Measurements from ENCODE around the gene CCIN.

CCIN gene

DNA sequence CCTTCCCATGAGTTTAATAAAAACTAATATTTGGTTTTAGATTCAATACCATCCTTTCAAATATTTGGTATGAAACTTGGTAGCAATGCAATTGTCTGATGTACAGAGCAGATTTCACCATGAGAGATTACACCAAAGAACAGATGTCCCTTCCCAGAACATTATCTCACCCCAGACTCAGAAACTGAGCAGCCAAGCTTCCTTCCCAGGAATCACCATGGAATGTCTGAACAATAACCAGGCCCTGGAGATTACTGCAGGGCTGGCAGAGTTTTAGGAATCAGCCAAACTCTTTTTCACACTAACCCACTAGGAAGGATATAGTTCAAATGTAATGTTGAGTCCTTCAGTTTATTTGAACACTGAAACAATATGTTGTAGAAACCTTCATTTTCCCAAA is 45.4 kb downstream of the CCIN start:
- Histone ChIP-seq H3K36me3 (ENCODE audit: control insufficient read depth in 5 of 5, insufficient read depth in 5 of 5, low read length in 5 of 5) (peaks cover 10 to 72% (median 57%) of the 10 kb centered on the region in 5 donors), H3K4me1 (ENCODE audit: control insufficient read depth in 5 of 5, insufficient read depth in 5 of 5, low read length in 5 of 5) (peaks cover 3 to 68% (median 57%) of the 10 kb centered on the region in 5 donors), H3K27ac (ENCODE audit: low read depth, low read length) (peak overlapping the region; percentile 69), H3K9ac (ENCODE audit: low read length in 5 of 5) (no peak overlapping the region), H3K4me3 (ENCODE audit: low read depth in 1 of 5, low read length in 5 of 5) (no peak overlapping the region), H3K27me3 (ENCODE audit: control insufficient read depth in 5 of 5, insufficient read depth in 4 of 5, low read length in 5 of 5) (no peaks in the 10 kb centered on the region), H3K9me3 (ENCODE audit: control insufficient read depth in 5 of 5, low read length in 5 of 5) (no peaks in the 10 kb centered on the region)

GRCh38 chr9:36217256-36217968 is 48.2 kb downstream of the CCIN start:
- no peak overlapping the region for H3K4me3 ChIP-seq (ENCODE audit: low read depth in 1 of 5, low read length in 5 of 5)
- no peaks in the 10 kb centered on the region for H3K27me3 ChIP-seq (ENCODE audit: control insufficient read depth in 5 of 5, insufficient read depth in 4 of 5, low read length in 5 of 5)
- peaks cover 15 to 68% (median 58%) of the 10 kb centered on the region in 5 donors for H3K36me3 ChIP-seq (ENCODE audit: control insufficient read depth in 5 of 5, insufficient read depth in 5 of 5, low read length in 5 of 5)
- peaks cover 0 to 46% (median 35%) of the 10 kb centered on the region in 5 donors for H3K4me1 ChIP-seq (ENCODE audit: control insufficient read depth in 5 of 5, insufficient read depth in 5 of 5, low read length in 5 of 5)
- peaks cover 0 to 2% (median under 1%) of the 10 kb centered on the region in 5 donors for H3K9me3 ChIP-seq (ENCODE audit: control insufficient read depth in 5 of 5, low read length in 5 of 5)
- no peak overlapping the region for H3K9ac ChIP-seq (ENCODE audit: low read length in 5 of 5)
- H3K27ac ChIP-seq (ENCODE audit: low read depth, low read length) = no peak overlapping the region

DNA sequence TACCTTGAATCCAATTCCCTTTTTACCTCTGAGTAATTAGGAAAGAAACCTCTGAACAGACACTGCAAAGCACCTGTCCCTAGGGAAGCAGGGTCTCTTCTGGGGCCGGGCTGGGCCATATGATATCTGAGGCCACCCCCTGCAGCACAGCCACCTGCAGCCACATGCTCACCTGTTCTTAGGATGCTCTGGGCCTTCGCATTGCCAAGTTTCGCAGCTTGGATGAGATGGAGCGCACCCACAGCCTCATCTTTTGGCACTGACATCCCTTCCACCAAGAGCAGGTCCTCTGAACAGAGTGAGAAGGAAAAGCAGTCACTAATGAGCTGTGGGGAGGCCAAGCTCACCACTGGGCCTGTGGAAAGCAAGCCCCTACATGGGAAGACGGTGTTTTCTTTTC is 48.8 kb downstream of the CCIN start:
- no peak overlapping the region for H3K4me3 ChIP-seq (ENCODE audit: low read depth in 1 of 5, low read length in 5 of 5)
- peaks cover 15 to 68% (median 61%) of the 10 kb centered on the region in 5 donors for H3K36me3 ChIP-seq (ENCODE audit: control insufficient read depth in 5 of 5, insufficient read depth in 5 of 5, low read length in 5 of 5)
- no peaks in the 10 kb centered on the region for H3K27me3 ChIP-seq (ENCODE audit: control insufficient read depth in 5 of 5, insufficient read depth in 4 of 5, low read length in 5 of 5)
- H3K9ac ChIP-seq (ENCODE audit: low read length in 5 of 5) = no peak overlapping the region
- H3K4me1 ChIP-seq (ENCODE audit: control insufficient read depth in 5 of 5, insufficient read depth in 5 of 5, low read length in 5 of 5) = peaks cover 0 to 40% (median 30%) of the 10 kb centered on the region in 5 donors
- H3K27ac ChIP-seq (ENCODE audit: low read depth, low read length) = no peak overlapping the region
- H3K9me3 ChIP-seq (ENCODE audit: control insufficient read depth in 5 of 5, low read length in 5 of 5) = peaks cover 0 to 5% (median 5%) of the 10 kb centered on the region in 5 donors

GRCh38 chr9:36218411-36218901 is 49.3 kb downstream of the CCIN start:
- no peak overlapping the region for H3K9ac ChIP-seq (ENCODE audit: low read length in 5 of 5)
- peaks cover 0 to 5% (median 5%) of the 10 kb centered on the region in 5 donors for H3K9me3 ChIP-seq (ENCODE audit: control insufficient read depth in 5 of 5, low read length in 5 of 5)
- H3K27me3 ChIP-seq (ENCODE audit: control insufficient read depth in 5 of 5, insufficient read depth in 4 of 5, low read length in 5 of 5) = no peaks in the 10 kb centered on the region
- peaks cover 0 to 35% (median 27%) of the 10 kb centered on the region in 5 donors for H3K4me1 ChIP-seq (ENCODE audit: control insufficient read depth in 5 of 5, insufficient read depth in 5 of 5, low read length in 5 of 5)
- H3K27ac ChIP-seq (ENCODE audit: low read depth, low read length) = no peak overlapping the region
- peaks cover 17 to 71% (median 66%) of the 10 kb centered on the region in 5 donors for H3K36me3 ChIP-seq (ENCODE audit: control insufficient read depth in 5 of 5, insufficient read depth in 5 of 5, low read length in 5 of 5)
- no peak overlapping the region for H3K4me3 ChIP-seq (ENCODE audit: low read depth in 1 of 5, low read length in 5 of 5)

Data from subcutaneous abdominal adipose tissue (tissue), 5 donors.